ENCODE measurements around the gene MED12L.

DNA sequence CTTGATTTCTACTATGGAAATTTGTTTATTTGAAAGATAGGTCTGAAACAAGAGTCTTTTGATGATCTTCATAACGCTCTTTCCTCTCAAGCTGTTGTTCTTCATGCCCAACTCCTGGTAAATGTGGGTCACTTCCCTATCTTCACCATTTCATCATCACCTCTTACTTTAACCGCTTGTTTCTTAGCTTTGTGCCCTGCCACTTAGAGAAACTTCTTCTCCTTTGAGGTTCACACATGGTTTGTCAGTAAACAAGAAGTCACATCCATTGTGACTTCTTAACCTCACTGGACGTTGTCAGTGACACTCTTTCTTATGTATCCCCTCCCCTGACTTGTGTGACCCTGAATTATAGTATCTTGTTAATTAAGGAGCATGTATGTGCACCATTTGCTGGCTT is 260.8 kb downstream of the MED12L start:
- TF ChIP-seq EZH2 (IDR thresholded peaks at IDR 0.05) (no peak), POLR2AphosphoS5 (IDR thresholded peaks at IDR 0.05; ENCODE audit: borderline replicate concordance, low read depth, low read length) (no peak)

Measured in SK-N-MC (cell line).